Stimulated activated CD4-positive, alpha-beta T cell treated with anti-CD3 and anti-CD28 coated beads, Interleukin-4, amount 100 ng/mL, for 4 hours (primary cell): ENCODE measurements around the gene LILRA2.
"Not testable (repeated sequence)": the region's sequence is repeated elsewhere in the genome, so short reads cannot be mapped to it uniquely, and the experiment has no call there.

Experiments used
- DNase-seq, 2 experiments: peaks; one replicate each; pipeline ENCODE4 v3.0.0-alpha.2; 2020

LILRA2 gene

GRCh38 chr19:54573330-54573872 is at the start of gene LILRA2:
TSS of gene LILRA2 (plus strand) at chr19:54573790. CDS start at chr19:54573879, 89 bp downstream.
- no peak for DNase-seq

GRCh38 chr19:54525636-54526035 is 48.0 kb upstream of the LILRA2 start:
- no peak for DNase-seq

- DNase-seq, result no peak
These were observed 46.6 kb upstream of the LILRA2 start for GRCh38 chr19:54526972-54527371.

- DNase-seq, result no peak
These were observed 42.7 kb upstream of the LILRA2 start for GRCh38 chr19:54530866-54531265.

- no peak for DNase-seq
These were observed 41.1 kb upstream of the LILRA2 start for GRCh38 chr19:54532528-54532927.

GRCh38 chr19:54533476-54533875 is 40.1 kb upstream of the LILRA2 start:
- DNase-seq, result no peak

GRCh38 chr19:54534156-54534555 is 39.4 kb upstream of the LILRA2 start:
- DNase-seq, result no peak

- no peak for DNase-seq
These were observed 38.0 kb upstream of the LILRA2 start for GRCh38 chr19:54535601-54536000.

GRCh38 chr19:54536956-54537355 is 36.6 kb upstream of the LILRA2 start:
- no peak for DNase-seq

GRCh38 chr19:54541712-54542111 is 31.9 kb upstream of the LILRA2 start:
- DNase-seq, result no peak

- no peak for DNase-seq
These were observed 24.8 kb upstream of the LILRA2 start for GRCh38 chr19:54548806-54549205.

GRCh38 chr19:54549224-54549623 is 24.4 kb upstream of the LILRA2 start:
- no peak for DNase-seq

GRCh38 chr19:54551293-54551692 is 22.3 kb upstream of the LILRA2 start:
- DNase-seq, result no peak

GRCh38 chr19:54551950-54552912 is 21.4 kb upstream of the LILRA2 start:
- DNase-seq, result no peak

- no peak for DNase-seq
These were observed 20.7 kb upstream of the LILRA2 start for GRCh38 chr19:54552913-54553310.

- no peak for DNase-seq
These were observed 19.6 kb upstream of the LILRA2 start for GRCh38 chr19:54554006-54554405.

GRCh38 chr19:54554896-54555295 is 18.7 kb upstream of the LILRA2 start:
- DNase-seq, result no peak

- no peak for DNase-seq
These were observed 17.4 kb upstream of the LILRA2 start for GRCh38 chr19:54556194-54556593.

GRCh38 chr19:54558339-54558738 is 15.3 kb upstream of the LILRA2 start:
- DNase-seq, result no peak

- DNase-seq, result no peak
These were observed 12.7 kb upstream of the LILRA2 start for GRCh38 chr19:54560881-54561385.

- no peak for DNase-seq
These were observed 11.8 kb upstream of the LILRA2 start for GRCh38 chr19:54561840-54562239.

- DNase-seq, result not testable (repeated sequence)
These were observed 10.4 kb upstream of the LILRA2 start for GRCh38 chr19:54563206-54563605.

GRCh38 chr19:54570316-54570715 is 3.3 kb upstream of the LILRA2 start:
- no peak for DNase-seq
